ENCODE data around the gene RNLS.
"Not testable (repeated sequence)": the region's sequence is repeated elsewhere in the genome, so short reads cannot be mapped to it uniquely, and the experiment has no call there.

RNLS gene

DNA sequence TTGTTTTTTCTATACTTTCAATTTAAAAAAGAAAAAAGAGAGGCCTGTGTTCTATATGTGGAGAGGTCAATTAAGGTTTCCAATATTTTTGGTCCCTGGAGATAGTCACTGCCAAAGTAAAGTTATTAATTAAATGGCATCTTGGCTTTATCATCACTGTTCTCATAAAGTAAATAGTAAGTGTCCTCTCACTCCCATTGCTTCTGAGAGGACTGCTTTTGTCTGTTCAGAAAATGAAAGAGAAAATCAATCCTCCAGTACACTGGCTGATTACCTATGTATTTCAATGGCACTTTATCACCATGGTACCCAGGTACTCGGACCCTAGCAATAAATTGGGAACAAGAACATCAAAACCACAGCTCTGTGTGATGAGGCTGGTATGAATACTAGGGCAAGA, 94.0 kb downstream of the RNLS start:
- Histone ChIP-seq H3K4me3 (ENCODE audit: insufficient read depth, low read depth, low read length, poor library complexity, severe bottlenecking) (no peak overlapping the region), H3K27me3 (replicated peaks; ENCODE audit: control insufficient read depth, insufficient read depth, low read length, poor library complexity, severe bottlenecking) (no peaks in the 10 kb centered on the region), H3K9me3 (ENCODE audit: control insufficient read depth, low read length) (no peaks in the 10 kb centered on the region), H3K36me3 (ENCODE audit: control insufficient read depth, insufficient read depth, low read length) (no peaks in the 10 kb centered on the region), H3K27ac (ENCODE audit: insufficient read depth, low read length, poor library complexity, severe bottlenecking) (no peak overlapping the region), H3K4me1 (ENCODE audit: control insufficient read depth, insufficient read depth, low read length, poor library complexity, severe bottlenecking) (no peaks in the 10 kb centered on the region)
- no peak for DNase-seq

DNA sequence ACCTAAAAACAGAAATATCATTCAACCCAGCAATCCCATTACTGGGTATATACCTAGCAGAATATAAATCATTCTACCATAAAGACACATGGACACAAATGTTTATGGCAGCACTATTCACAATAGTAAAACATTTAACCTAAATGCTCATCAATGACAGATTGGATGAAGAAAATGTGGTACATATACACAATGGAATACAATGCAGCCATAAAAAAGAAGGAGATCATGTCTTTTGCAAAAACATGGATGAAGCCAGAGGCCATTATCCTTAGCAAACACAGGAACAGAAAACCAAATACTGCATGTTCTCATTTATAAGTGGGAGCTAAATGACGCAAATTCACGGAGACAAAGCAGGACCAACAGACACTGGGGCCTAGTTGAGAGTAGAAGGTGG, 96.3 kb downstream of the RNLS start:
- not testable (repeated sequence) for DNase-seq; H3K27ac ChIP-seq (ENCODE audit: insufficient read depth, low read length, poor library complexity, severe bottlenecking)

DNA sequence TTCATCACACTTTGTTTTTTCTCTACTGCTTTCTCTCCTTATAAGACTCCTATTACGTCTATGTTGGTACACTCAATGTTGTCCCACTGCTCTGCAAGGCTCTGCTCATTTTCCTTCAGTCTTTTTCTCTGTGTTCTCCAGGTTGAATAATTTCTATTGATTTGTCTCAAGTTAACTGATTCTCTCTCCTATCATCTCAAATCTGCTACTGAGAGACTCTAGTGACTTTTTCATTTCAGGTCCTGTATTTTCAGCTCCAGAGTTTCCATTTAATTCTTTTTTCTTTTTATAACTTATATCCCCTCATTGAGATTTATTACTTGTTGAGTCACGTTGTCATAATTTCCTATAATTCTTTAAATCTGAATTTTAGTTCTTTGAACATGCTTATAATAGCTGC, 100.9 kb downstream of the RNLS start:
- H3K4me3 ChIP-seq (ENCODE audit: insufficient read depth, low read depth, low read length, poor library complexity, severe bottlenecking) = no peak overlapping the region
- DNase-seq = no peak
- no peaks in the 10 kb centered on the region for H3K27me3 ChIP-seq (replicated peaks; ENCODE audit: control insufficient read depth, insufficient read depth, low read length, poor library complexity, severe bottlenecking)
- H3K4me1 ChIP-seq (ENCODE audit: control insufficient read depth, insufficient read depth, low read length, poor library complexity, severe bottlenecking) = no peaks in the 10 kb centered on the region
- H3K9me3 ChIP-seq (ENCODE audit: control insufficient read depth, low read length) = no peaks in the 10 kb centered on the region
- no peak overlapping the region for H3K27ac ChIP-seq (ENCODE audit: insufficient read depth, low read length, poor library complexity, severe bottlenecking)
- H3K36me3 ChIP-seq (ENCODE audit: control insufficient read depth, insufficient read depth, low read length) = no peaks in the 10 kb centered on the region

More for the DNA sequence above, 96.3 kb downstream of the RNLS start:
- H3K27me3 ChIP-seq (replicated peaks; ENCODE audit: control insufficient read depth, insufficient read depth, low read length, poor library complexity, severe bottlenecking); H3K4me1 ChIP-seq (ENCODE audit: control insufficient read depth, insufficient read depth, low read length, poor library complexity, severe bottlenecking); H3K9me3 ChIP-seq (ENCODE audit: control insufficient read depth, low read length); H3K4me3 ChIP-seq (ENCODE audit: insufficient read depth, low read depth, low read length, poor library complexity, severe bottlenecking); H3K36me3 ChIP-seq (ENCODE audit: control insufficient read depth, insufficient read depth, low read length): not testable (repeated sequence)

DNA sequence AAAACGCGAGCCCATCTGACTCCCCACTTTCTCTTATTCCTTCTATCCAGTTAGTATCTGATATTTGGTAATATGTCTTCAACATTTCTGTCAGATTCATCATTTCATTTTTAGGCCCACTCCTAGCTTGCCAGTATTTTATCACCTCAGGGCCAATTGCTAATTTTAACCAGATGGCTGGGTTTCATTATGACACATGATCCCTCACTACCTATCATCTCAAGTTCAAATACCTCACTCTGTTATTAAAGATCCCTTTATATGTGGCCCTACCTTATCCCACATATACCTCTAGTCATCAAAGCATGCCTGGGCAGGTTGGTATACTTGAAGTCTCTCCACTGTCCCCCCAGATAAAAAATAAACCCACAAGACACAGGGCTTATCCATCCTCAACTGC, 104.9 kb downstream of the RNLS start:
- Histone ChIP-seq H3K9me3 (ENCODE audit: control insufficient read depth, low read length) (no peaks in the 10 kb centered on the region), H3K4me3 (ENCODE audit: insufficient read depth, low read depth, low read length, poor library complexity, severe bottlenecking) (no peak overlapping the region), H3K27ac (ENCODE audit: insufficient read depth, low read length, poor library complexity, severe bottlenecking) (no peak overlapping the region), H3K4me1 (ENCODE audit: control insufficient read depth, insufficient read depth, low read length, poor library complexity, severe bottlenecking) (no peaks in the 10 kb centered on the region), H3K36me3 (ENCODE audit: control insufficient read depth, insufficient read depth, low read length) (no peaks in the 10 kb centered on the region), H3K27me3 (replicated peaks; ENCODE audit: control insufficient read depth, insufficient read depth, low read length, poor library complexity, severe bottlenecking) (no peaks in the 10 kb centered on the region)
- DNase-seq = no peak

DNA sequence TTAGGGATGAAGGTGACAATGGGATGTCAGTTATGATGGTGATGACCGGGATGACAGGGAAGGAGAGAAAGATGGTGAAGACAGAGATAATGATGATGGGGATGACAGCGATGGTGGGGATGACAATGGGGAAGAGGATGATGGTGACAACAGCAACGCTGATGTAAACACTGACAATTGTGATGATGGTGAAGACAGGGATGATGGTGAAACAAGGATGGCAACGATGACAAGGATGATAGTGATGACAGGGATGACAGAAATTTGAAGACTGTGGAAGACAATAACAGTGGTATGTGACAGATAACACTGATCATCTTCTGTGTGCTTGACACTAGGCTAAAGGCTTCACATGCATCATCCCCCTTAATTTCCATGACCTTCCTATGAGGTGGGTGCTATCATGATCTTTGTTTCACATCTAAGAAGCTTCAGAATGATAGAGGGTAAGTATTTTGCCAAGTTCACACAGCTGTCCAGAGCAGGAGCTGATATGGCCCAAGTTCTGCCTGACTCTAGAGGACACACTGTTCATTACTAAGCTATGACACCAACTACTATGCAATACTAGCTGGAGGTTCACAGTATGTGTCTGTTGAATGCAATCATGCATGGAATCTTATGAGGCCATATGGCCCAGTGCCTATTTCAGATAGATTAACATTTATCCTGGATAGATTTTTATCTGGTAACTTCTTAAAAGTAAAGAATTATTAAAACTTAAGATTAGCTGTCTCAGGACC, 105.6 kb downstream of the RNLS start:
- H3K4me1 ChIP-seq (ENCODE audit: control insufficient read depth, insufficient read depth, low read length, poor library complexity, severe bottlenecking) = no peaks in the 10 kb centered on the region
- H3K4me3 ChIP-seq (ENCODE audit: insufficient read depth, low read depth, low read length, poor library complexity, severe bottlenecking) = no peak overlapping the region
- DNase-seq = no peak
- no peaks in the 10 kb centered on the region for H3K9me3 ChIP-seq (ENCODE audit: control insufficient read depth, low read length)
- no peaks in the 10 kb centered on the region for H3K36me3 ChIP-seq (ENCODE audit: control insufficient read depth, insufficient read depth, low read length)
- H3K27me3 ChIP-seq (replicated peaks; ENCODE audit: control insufficient read depth, insufficient read depth, low read length, poor library complexity, severe bottlenecking) = no peaks in the 10 kb centered on the region
- H3K27ac ChIP-seq (ENCODE audit: insufficient read depth, low read length, poor library complexity, severe bottlenecking) = no peak overlapping the region

DNA sequence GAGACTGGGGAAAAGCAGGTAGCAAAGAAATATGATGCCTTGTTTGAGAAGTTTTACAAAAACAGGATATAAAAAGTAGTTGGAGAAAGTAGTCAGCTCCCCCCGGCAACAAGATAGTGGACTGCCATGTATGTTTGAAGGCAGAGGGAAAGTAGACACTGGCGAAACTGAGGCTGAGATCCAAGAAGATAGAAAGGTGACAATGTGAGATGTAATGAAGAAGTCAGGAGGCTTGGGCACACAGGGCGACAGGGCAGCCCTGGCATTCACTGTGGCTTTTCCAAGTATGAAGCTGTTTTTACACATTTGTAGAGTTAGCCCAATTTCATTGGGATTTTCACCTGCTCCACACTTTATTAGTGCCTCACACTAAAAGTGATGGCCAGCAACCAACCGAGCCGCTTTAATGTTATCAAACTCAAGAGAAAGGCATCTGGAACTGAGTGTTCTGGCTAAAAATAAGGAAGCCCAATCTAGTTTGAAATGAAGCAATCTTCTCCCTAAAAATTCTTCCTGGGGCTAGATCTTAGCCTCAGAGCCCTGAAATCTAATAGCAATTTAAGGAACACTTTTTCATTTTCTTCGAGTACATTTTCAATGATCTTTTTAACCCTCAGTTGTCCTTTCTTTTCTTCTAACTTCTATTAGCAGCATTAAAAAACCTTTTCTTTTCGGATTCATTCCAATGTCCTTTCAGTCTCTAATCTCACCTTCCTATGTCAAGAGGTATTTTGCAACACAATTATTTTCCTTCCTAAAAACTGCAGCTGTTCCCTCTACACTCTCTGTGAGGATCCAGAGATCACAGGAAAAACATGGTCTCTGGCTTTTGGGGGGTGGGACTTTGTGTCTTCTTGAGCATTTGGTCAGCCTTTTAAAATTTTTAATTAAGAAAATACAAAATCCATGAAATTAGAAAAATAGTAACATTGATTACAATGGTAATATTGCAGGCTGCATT, 108.0 kb downstream of the RNLS start:
- Histone ChIP-seq H3K4me3 (ENCODE audit: insufficient read depth, low read depth, low read length, poor library complexity, severe bottlenecking) (no peak overlapping the region), H3K27me3 (replicated peaks; ENCODE audit: control insufficient read depth, insufficient read depth, low read length, poor library complexity, severe bottlenecking) (no peaks in the 10 kb centered on the region), H3K27ac (ENCODE audit: insufficient read depth, low read length, poor library complexity, severe bottlenecking) (no peak overlapping the region), H3K4me1 (ENCODE audit: control insufficient read depth, insufficient read depth, low read length, poor library complexity, severe bottlenecking) (no peaks in the 10 kb centered on the region), H3K36me3 (ENCODE audit: control insufficient read depth, insufficient read depth, low read length) (no peaks in the 10 kb centered on the region), H3K9me3 (ENCODE audit: control insufficient read depth, low read length) (no peaks in the 10 kb centered on the region)
- no peak for DNase-seq

DNA sequence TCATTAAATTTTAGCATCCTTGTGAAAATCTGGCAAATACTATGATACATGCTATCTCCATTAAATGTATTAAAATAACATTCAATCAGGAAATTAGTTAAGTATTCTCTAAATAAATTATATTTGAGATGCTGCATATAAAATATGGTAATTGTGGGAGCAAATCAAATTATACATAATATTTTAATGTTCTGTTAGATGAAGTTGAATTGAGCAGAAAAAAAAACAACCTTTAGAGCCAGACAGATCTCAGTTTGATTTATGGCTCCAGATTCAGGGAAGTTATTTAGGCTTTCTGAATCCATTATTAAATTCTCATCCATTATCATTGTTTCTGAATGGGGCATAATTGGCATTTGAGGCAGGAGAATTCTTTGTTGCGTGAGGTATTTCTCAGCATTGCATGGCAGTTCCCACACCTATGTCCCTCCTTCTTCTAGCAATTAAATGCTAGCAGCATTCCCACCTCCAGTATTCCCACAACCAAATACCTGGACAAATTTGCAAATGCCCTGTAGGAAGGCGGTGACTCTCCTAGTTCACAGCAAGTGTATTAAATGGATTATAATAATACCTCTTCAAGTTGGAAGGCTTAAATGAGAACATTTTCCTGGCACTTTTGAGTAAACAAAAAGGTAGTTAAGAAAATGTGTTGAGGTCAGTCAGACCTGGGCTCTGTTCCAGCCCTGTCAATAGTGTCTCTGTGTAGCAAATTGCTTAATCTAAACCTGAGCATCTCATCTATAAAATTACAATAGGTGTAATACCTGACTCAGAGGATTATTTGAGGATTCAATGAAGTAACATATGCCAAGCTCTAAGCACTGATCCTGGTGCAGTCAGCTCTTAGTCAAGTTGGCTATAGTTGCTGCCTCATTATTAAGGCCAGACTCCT, 108.9 kb downstream of the RNLS start:
- no peaks in the 10 kb centered on the region for H3K27me3 ChIP-seq (replicated peaks; ENCODE audit: control insufficient read depth, insufficient read depth, low read length, poor library complexity, severe bottlenecking)
- no peak for DNase-seq
- no peaks in the 10 kb centered on the region for H3K4me1 ChIP-seq (ENCODE audit: control insufficient read depth, insufficient read depth, low read length, poor library complexity, severe bottlenecking)
- H3K4me3 ChIP-seq (ENCODE audit: insufficient read depth, low read depth, low read length, poor library complexity, severe bottlenecking) = no peak overlapping the region
- no peak overlapping the region for H3K27ac ChIP-seq (ENCODE audit: insufficient read depth, low read length, poor library complexity, severe bottlenecking)
- H3K9me3 ChIP-seq (ENCODE audit: control insufficient read depth, low read length) = no peaks in the 10 kb centered on the region
- no peaks in the 10 kb centered on the region for H3K36me3 ChIP-seq (ENCODE audit: control insufficient read depth, insufficient read depth, low read length)

DNA sequence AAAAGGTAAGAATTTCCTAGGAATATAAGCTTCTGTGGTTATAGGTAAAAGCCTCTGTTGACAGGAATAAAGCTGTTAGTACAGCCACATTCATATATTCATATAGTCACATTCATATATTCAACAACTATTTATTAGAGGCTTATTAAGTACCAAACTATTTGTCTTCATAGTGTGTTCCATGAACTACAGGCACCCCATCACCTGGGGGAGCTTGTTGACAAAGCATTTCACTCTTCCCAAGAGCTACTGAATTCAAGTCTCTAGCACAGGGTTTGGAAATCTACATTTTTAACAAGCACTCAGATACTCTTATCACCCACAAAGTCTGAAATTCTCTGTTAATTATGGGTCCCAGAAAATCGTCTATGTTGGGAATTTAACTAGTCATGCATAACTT, 110.6 kb downstream of the RNLS start:
- Histone ChIP-seq H3K27ac (ENCODE audit: insufficient read depth, low read length, poor library complexity, severe bottlenecking) (no peak overlapping the region), H3K4me1 (ENCODE audit: control insufficient read depth, insufficient read depth, low read length, poor library complexity, severe bottlenecking) (no peaks in the 10 kb centered on the region), H3K9me3 (ENCODE audit: control insufficient read depth, low read length) (no peaks in the 10 kb centered on the region), H3K27me3 (replicated peaks; ENCODE audit: control insufficient read depth, insufficient read depth, low read length, poor library complexity, severe bottlenecking) (no peaks in the 10 kb centered on the region), H3K4me3 (ENCODE audit: insufficient read depth, low read depth, low read length, poor library complexity, severe bottlenecking) (no peak overlapping the region), H3K36me3 (ENCODE audit: control insufficient read depth, insufficient read depth, low read length) (no peaks in the 10 kb centered on the region)
- DNase-seq = no peak

DNA sequence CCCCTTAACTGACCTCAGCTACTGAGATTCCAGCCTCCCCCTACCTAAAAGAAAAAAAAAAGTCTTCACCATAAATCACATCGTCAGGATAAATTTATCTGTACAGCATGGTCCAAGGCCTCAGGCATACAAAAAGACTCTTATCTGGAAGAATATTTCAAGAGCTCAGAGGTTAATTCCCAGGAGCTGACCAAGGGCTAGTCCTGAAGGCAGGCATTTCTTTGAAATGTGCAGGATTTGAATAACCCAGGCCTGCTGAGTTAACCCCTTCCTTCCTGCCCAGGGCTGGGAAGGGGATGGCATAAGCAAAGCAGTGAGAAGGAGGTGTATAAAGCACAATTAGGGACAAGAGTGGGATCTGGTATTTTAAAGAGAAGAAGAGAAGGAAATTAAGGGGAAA, 111.2 kb downstream of the RNLS start:
- Histone ChIP-seq H3K27me3 (replicated peaks; ENCODE audit: control insufficient read depth, insufficient read depth, low read length, poor library complexity, severe bottlenecking) (no peaks in the 10 kb centered on the region), H3K4me3 (ENCODE audit: insufficient read depth, low read depth, low read length, poor library complexity, severe bottlenecking) (no peak overlapping the region), H3K36me3 (ENCODE audit: control insufficient read depth, insufficient read depth, low read length) (no peaks in the 10 kb centered on the region), H3K27ac (ENCODE audit: insufficient read depth, low read length, poor library complexity, severe bottlenecking) (no peak overlapping the region), H3K9me3 (ENCODE audit: control insufficient read depth, low read length) (no peaks in the 10 kb centered on the region), H3K4me1 (ENCODE audit: control insufficient read depth, insufficient read depth, low read length, poor library complexity, severe bottlenecking) (no peaks in the 10 kb centered on the region)
- no peak for DNase-seq

All from effector memory CD4-positive, alpha-beta T cell (primary cell).